BE2C (cell line): ENCODE data around the gene TLK2.

Experiments used
- DNase-seq: peaks from one replicate; pipeline ENCODE4 v3.0.0-alpha.2; 2020
- H3K27me3 ChIP-seq: fragments of 250-450 bp; sonication (Bioruptor Pico); 2 replicates; pipeline ENCODE4 v1.5.1; 2020; ENCODE audit warnings: mild to moderate bottlenecking
- H3K36me3 ChIP-seq: fragments of 250-450 bp; sonication (Bioruptor Pico); 2 replicates; pipeline ENCODE4 v1.5.1; 2020; ENCODE audit warnings: mild to moderate bottlenecking
- H3K4me1 ChIP-seq: fragments of 250-450 bp; sonication (Bioruptor Pico); 2 replicates; pipeline ENCODE4 v1.5.1; 2020
- H3K4me3 ChIP-seq: 2 replicates; pipeline ENCODE4 v1.5.1; 2011; ENCODE audit warnings: low read depth, low read length
- H3K9me3 ChIP-seq: fragments of 250-450 bp; sonication (Bioruptor Pico); 2 replicates; pipeline ENCODE4 v1.5.1; 2020
- TF ChIP-seq, protein P1 (sequence below): IDR thresholded peaks from 2 replicates; pipeline ENCODE4 v1.5.1; 2012; ENCODE audit warnings: mild to moderate bottlenecking, low read depth, low read length

TLK2 gene

DNA sequence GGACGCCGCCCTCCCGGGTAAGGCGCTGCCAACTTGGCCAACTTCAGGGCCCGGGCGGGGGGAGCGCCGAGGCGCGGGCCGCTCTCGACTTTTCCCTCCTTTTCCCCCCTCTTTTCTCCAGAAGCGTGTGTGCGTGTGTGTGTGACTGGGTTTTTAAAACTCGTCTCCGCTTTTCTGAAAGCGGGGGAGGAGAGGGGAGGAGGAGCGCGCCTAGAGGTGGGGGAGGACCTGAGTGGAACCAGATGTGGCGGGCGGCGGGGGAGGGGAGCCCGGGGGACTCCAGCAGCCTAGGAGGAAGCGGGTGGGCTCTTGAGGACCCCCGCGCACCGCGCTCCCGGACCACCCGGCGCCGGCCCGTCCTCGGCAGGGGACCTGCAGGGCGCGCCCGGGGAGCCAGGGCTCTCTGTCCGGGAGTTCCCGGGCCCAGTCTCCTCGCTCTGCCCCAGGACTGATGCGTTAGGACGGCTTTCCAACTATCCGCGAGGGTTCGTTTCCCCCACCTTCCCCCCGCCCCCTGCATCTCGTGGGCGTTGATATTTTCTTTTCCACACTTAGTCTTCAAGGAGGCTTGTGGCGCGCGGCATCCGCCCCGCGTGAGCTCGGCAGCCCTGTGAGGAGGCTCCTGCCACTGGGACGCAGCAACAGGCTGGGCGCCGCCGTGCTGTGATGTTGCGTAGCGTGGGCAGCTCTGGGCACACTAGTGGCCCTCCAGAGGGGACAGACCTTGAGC, 149.4 kb downstream of the TLK2 start:
- no peaks in the 10 kb centered on the region for H3K36me3 ChIP-seq
- H3K27me3 ChIP-seq = no peaks in the 10 kb centered on the region
- DNase-seq = peak; percentile 55
- H3K4me3 ChIP-seq = peak overlapping the region; percentile 82
- peaks cover 4% of the 10 kb centered on the region; the same call in 1 of the 2 replicates for H3K4me1 ChIP-seq
- TF ChIP-seq, protein P1, sequence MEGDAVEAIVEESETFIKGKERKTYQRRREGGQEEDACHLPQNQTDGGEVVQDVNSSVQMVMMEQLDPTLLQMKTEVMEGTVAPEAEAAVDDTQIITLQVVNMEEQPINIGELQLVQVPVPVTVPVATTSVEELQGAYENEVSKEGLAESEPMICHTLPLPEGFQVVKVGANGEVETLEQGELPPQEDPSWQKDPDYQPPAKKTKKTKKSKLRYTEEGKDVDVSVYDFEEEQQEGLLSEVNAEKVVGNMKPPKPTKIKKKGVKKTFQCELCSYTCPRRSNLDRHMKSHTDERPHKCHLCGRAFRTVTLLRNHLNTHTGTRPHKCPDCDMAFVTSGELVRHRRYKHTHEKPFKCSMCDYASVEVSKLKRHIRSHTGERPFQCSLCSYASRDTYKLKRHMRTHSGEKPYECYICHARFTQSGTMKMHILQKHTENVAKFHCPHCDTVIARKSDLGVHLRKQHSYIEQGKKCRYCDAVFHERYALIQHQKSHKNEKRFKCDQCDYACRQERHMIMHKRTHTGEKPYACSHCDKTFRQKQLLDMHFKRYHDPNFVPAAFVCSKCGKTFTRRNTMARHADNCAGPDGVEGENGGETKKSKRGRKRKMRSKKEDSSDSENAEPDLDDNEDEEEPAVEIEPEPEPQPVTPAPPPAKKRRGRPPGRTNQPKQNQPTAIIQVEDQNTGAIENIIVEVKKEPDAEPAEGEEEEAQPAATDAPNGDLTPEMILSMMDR = no peak
- no peaks in the 10 kb centered on the region for H3K9me3 ChIP-seq

DNA sequence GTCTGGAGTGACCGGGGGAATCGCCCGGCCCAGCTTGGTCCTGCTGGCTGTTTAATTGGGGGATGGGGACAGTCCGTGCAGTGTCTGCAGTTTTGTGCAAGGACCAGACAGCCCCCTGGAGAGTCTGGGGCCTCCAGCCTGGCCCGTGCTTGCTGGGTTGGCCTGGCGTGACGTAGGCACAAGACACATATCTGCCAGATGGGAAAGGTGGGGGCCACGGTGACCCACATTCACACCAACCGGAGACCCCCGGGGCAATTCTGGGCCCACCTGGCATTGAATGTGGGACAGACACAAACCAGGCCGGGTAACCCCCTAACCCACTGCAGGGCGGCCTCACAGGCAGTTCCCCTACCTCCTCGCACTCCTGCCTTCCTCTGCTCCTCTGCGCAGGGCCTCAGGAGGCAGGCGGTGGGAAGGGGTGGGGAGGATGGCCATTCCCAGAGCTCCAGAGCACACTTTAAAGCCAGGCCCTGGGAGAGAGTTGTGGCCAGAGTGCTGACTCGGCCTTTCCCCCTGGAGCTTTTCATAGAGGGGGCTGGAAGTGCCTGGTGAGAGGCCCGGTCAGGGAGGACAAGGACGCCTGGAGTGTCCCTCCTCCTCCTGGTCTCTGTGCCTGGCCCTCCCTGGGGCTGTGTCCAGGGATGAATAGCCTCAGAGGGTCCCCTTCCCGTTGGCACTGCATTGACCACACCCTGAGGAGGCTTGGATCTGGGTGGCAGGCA, 150.4 kb downstream of the TLK2 start:
- H3K4me3 ChIP-seq = peak overlapping the region; percentile 82

GRCh38 chr17:62629556-62630364, 151.1 kb downstream of the TLK2 start:
- no peaks in the 10 kb centered on the region for H3K27me3 ChIP-seq
- TF ChIP-seq, protein P1 = no peak
- no peaks in the 10 kb centered on the region for H3K9me3 ChIP-seq
- peak overlapping the region; percentile 82 for H3K4me3 ChIP-seq
- no peaks in the 10 kb centered on the region for H3K36me3 ChIP-seq
- DNase-seq = no peak
- peaks cover 4% of the 10 kb centered on the region; the same call in 1 of the 2 replicates for H3K4me1 ChIP-seq

More for the DNA sequence above, 150.4 kb downstream of the TLK2 start:
- TF ChIP-seq, protein P1 = no peak
- no peaks in the 10 kb centered on the region for H3K27me3 ChIP-seq
- no peaks in the 10 kb centered on the region for H3K36me3 ChIP-seq
- H3K9me3 ChIP-seq = no peaks in the 10 kb centered on the region
- peaks cover 4% of the 10 kb centered on the region; the same call in 1 of the 2 replicates for H3K4me1 ChIP-seq
- peak; percentile 54 for DNase-seq

DNA sequence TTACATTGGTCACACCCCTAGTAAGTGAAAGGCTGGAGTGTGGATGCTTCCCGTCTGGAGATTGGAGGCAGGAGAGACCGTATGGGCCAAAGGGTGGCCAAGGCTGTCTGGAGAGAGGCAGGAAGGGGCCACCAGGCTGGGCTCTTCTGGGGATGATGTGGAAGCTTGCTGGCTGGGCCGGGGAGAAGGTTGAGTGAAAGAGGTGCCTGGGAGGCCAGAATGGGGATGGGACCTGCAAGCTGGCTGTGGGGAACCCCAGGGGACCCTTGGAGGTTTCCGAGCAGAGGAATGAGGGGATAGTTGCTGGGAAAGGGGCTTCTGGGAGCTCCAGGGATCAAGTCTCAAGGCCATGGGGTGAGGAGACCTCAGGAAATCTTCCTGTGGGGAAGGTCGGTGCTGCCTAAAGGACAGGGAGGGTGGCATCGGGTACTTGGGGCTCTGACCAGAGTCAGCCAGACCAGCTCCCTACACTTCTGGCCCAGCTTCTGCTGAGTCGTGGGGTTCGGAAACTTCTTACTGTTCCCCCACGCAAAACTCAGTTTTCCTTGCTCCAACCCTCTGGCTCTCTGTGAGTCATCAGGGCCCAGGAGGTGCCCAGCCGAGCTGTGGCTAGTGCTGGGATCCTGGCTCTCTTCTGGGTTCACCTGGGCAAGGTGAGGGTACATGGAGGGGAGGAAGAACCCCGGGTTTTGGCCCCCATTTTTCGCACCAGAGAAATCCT, 151.9 kb downstream of the TLK2 start:
- TF ChIP-seq, protein P1 = no peak
- Histone ChIP-seq H3K36me3 (no peaks in the 10 kb centered on the region), H3K4me1 (peaks cover 4% of the 10 kb centered on the region; the same call in 1 of the 2 replicates), H3K4me3 (no peak overlapping the region), H3K9me3 (no peaks in the 10 kb centered on the region), H3K27me3 (no peaks in the 10 kb centered on the region)
- DNase-seq = no peak

DNA sequence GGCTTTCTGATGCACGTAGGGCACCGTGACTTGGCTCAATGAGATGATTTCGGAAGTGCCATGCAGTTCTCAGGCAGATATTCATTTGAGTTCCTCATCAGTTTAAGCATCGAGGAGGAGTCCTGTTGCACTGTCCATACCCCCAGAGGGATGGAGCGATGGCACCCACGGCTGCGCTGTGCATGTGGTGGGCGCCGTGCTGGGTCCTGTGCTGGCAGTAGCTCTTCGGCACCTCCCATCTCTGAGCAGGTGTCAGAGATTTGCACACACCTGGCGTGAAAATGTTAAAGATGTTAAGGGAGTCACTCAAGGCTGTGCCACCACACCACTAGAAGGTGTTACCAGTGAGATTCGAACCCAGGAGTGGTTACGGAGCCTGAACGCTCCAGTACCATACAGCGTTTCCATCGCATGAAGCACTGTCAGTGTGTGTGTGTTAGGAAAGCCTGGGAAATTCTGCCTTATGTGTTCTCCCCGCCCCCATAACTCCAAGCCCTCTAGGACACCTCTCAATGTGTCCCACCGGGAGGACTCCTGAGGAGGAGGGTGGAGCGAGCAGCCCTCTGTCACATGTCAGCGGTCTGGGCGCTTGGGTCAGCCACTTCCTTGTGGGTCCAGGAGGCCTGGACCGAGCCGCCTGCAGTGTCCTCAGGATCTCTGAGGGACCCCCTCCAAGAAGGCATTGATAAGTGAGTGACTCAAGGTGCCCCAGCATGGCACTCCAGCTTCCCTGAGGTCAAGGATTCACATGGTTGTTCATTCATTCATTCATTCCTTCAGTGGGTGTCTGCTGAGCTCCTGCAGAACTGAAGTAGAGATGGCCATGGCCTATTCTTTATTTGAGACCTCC, 152.7 kb downstream of the TLK2 start:
- TF ChIP-seq, protein P1 = no peak
- H3K9me3 ChIP-seq = no peaks in the 10 kb centered on the region
- no peaks in the 10 kb centered on the region for H3K27me3 ChIP-seq
- no peak for DNase-seq
- no peak overlapping the region for H3K4me3 ChIP-seq
- no peaks in the 10 kb centered on the region for H3K36me3 ChIP-seq
- peaks cover 4% of the 10 kb centered on the region; the same call in 1 of the 2 replicates for H3K4me1 ChIP-seq
